Measurements from ENCODE around the gene COL4A5.

The COL4A5 gene

DNA sequence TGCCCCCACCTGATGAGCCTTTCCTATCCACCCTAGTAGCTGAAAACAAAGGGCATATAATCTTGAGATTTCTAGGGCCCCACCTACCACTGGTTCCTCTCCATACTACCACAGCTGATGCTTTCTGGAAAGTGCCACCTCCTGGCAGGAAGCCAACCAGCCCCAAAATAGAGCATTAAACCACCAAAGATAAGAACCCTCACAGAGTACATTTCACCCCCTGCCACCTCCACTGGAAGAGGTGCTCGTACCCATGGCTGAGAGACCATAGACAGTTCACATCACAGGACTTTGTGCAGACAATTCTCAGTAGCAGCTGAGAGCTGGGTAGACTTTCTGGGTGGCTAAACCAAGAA lies 202.6 kb downstream of the COL4A5 start:
- peak in 1 of 5 experiments; percentile 2 for DNase-seq

GRCh38 chrX:108664701-108665100 lies 225.1 kb downstream of the COL4A5 start:
- DNase-seq: no peak

DNA sequence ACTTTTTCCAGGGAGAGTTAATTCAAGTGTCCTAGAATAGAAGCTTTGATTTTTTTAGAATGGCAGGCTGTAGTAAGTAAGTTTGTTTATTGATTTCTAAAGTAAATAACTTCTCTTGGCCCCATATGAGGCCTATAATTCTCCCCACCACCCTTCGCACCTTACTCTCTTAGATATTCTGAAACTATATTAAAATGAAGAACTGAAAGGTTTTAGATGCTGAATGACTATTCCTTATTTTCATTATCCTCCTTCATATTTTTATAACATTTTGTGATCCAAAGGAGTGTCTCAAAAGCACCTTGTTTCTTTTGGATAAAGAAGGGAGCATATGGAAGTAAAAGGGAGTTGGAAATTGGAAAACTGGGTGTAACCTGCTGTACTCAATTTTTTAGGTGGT lies 226.5 kb downstream of the COL4A5 start:
- no peak for DNase-seq

DNA sequence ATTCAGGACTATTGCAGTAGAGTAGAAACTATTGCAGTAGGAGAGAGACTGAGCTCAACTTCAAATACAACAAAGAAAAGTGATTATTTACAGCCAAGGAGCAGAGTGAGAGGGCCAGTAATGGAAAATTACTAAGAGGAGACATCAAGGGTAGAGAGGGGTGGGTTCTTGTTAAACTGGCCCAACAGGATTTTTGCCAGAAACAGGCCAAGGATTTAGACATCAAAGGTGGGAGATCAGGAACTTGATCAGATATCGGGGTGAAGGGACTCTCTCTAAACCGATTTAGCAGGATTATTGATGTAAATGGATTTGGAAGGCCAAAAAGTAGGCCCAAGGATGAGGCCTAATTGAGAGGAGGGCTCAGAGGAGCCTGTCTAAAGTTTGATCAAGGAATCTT lies 231.9 kb downstream of the COL4A5 start:
- no peak for DNase-seq

DNA sequence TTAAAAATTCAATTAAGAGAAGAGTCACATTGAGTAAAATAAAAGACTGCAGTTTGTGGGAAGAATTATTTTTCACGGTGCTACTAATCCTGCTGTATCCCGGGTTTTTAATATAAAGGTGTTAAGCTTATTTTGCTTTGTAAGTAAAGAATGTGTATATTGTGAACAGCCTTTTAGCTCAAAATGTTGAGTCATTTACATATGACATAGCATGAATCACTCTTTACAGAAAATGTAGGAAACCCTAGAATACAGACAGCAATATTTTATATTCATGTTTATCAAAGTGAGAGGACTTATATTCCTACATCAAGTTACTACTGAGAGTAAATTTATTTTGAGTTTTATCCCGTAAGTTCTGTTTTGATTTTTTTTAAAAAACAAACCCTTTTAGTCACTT lies 257.1 kb downstream of the COL4A5 start:
- DNase-seq: no peak

GRCh38 chrX:108699368-108699767 lies 259.7 kb downstream of the COL4A5 start:
- DNase-seq: peak in 1 of 5 experiments; percentile 0

DNA sequence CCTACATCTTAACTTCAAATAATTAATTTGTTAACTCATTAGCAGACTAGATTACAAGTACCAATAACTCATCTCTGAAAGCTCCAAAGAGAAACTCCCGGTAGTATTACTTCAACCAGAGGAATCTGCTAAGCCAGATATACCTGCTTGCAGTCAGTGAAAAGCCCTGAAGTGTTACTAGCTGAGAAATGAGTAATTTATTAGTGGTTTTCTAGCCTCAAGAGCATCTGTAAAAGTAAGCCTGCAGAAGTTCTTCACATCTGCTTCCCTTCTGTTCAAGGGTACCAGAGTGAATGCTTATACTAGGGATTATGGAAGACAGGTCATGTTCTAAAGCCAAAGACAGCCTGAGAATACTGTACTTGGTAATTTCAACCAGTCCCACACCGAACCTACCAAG lies 262.0 kb downstream of the COL4A5 start:
- DNase-seq: no peak

GRCh38 chrX:108702530-108702929 lies 262.9 kb downstream of the COL4A5 start:
- no peak for DNase-seq

- no peak for DNase-seq
These were observed 265.2 kb downstream of the COL4A5 start for GRCh38 chrX:108704839-108705238.

DNA sequence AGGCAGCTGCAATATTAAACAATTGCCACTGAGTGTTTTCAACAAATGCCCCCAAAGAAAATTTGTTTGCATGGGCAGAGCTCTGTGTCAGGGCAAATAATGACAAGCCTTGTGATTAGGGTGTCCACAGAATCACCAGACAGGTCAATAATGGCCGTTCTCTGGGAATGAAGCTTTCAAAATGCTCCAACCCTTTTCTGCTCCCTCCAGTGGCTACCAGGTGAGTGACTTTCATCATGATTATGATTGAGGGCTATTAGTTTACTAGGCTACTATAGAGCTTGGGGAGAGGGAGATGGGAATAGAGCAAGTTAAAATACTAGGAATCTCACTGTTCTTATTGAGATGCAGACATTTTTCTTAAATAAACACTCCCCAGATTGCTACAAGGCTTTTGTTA lies 273.2 kb downstream of the COL4A5 start:
- no peak for DNase-seq

GRCh38 chrX:108722561-108722960 lies 282.9 kb downstream of the COL4A5 start:
- no peak for DNase-seq

GRCh38 chrX:108726748-108727147 lies 287.1 kb downstream of the COL4A5 start:
- no peak for DNase-seq

GRCh38 chrX:108731153-108731552 lies 291.5 kb downstream of the COL4A5 start:
- no peak for DNase-seq

- DNase-seq: no peak
These were observed 293.1 kb downstream of the COL4A5 start for GRCh38 chrX:108732630-108733321.

DNA sequence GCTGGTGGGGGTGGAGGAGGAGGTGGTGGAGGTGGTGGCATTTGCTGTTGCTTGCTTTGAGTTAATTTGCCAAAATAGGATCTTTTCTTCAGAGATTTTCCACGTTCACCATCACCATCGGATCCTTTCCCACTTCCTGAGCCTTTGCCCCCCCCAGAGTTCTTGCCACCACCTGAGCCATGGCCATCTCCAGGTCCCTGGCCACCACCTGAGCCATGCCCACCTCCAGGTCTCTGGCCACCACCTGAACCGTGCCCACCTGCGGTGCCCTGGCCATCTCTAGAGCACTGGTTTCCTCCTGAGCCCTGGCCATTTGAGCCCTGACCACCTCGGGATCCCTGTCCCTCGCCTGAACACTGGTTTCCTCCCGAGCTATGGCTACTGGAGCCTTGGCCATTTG lies 294.8 kb downstream of the COL4A5 start:
- DNase-seq: no peak

DNA sequence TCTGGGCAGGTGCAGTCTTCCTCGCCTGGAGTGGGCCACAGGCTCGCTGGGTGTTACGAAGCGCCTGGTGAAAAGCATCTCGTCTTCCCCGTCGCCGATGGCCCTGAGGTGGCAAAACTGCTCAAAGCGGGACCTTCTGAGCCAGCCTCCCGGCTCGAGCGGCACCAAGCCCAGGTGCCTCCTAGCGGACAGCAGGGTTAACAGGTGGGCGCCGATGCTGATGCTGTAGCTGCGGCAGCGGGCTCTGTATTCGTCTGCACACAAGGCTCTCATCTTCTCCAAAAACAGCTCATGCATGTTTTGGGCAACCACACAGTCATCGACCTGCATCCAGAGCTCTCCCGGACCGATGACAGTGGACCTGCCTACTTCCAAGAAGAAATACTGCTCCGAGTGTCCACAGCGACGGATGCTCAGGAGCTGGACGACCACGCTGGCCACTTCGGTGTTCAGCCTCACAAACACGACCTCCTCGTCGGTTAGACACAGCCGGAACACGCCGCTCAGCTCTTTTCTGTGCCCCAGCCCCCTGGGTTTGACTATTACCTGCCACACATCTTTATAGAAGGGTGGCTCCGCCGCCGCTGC lies 295.5 kb downstream of the COL4A5 start:
- DNase-seq: no peak

DNA sequence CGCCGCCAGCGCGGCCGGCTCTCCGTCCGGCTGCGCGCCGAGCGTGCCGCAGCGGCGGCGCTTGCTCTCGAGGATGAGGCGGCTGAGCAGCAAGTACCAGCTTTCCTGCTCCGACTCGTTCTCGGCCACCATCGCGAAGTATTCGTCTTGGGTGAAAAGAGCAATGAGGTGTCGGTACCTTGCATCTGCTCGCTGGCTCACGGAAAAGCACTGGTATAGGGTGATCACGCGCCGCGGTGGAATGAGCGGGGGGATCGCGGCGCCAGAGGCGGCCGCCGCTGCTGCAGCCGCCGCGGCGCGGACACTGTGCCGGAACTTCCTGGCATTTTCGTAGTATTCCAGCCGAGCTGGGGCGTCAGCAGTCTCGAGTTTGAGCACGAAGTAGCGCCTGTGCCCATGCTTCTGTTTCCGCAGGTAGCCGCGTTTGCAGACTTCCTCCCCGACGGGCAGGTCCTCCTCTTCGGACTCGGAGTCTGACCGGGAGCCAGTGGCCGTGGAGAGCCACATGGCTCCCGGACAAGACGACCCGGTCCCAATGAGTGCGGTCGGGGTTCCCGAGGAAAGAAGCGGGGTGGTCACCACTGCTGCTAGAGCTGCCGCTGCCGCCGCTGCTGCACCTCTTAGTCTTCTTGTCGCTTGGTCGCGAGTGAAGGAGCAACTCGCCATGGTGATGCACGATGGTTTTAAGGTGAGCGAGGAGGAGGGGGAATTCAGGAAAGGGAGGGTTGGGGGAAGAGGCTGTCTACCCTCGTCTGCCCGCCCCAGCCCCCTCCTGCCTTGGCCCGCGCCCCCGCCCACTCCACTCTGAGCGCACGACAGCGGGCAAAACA lies 296.3 kb downstream of the COL4A5 start:
- no peak for DNase-seq

DNA sequence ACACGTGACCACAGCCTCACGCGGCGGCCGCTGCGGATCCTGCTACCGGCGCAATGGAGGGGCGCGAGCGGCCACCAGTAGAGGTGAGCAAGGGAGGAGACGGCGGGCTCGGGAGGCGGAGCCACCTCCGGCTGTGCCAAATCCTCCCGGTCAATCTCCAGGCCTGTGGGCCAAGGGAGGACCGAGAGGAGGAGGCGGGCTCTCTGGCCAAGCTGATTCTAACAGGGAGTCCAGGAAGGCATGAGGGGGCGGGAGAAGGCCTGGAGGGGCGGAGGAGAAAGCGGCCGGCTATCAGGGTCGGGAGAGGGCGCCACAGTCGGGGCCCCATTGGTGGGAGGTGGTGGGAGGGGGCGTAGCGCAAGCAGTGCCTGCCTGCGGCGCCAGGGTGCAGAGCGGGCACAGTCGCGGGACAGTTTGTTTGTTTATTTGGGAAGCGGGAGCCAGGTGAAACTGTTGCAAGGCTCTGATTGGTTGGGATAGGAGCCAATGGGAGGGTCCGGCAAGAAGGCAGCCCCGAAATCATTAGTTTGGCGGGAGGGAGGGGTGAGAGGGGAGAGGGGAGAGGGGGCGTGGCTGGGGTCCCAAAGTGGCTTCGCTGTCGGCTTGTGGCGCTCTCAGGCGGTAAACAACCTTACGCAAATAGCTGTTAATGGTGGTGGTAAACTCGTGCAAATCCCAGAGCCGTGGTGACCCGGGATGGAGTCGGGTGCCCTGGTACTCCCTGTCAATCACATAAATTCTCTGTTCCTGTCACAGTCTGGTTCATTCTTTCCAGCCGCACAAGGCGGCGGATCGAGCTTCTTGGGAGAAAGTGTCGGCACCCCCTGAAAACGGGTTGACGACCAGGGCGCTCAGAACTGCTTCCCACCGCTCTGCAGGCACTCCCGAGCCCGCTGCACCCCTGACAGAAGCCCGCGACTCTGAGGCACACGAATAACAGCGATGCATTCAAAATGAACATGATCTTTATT lies 297.2 kb downstream of the COL4A5 start, which contains the start of gene IRS4:
Gene IRS4, minus strand, starts transcription at position 55 of the 971 bp plus-strand sequence.
- no peak for DNase-seq

- no peak for DNase-seq
These were observed 298.1 kb downstream of the COL4A5 start for GRCh38 chrX:108737754-108738153.

DNA sequence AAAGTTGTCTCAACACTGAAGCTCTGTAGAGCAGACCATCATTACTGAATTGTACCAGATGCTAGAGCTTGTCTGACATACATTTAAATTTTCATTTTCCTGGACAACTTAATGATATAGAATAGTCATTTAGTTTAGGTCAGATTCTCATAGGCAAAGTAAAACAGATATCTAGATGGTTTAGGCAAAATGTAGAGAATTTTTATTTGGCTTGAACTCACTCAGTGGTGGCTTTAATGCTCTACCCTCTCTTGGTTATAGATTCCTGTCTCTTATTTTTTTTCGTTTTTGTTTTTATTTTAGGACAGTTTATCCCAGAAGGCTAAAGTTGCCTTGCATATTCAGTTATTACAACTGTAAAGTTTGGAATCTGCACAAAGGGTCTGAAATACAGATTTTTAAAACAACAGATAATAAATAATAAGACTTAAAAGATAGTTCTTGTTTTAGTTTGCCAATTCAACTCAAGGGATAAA lies 300.7 kb downstream of the COL4A5 start:
- DNase-seq: no peak

Measured in T-helper 2 cell (primary cell).